NCI-H2029 treated with DMSO at 0.1 percent for 48 hours (cell line): ENCODE data around the gene CYTH4.

Experiments used
- DNase-seq: peaks from one replicate; lab custom pipeline; 2025; lab: John Stamatoyannopoulos, UW

CYTH4 gene

GRCh38 chr22:37349043-37349814 lies 66.9 kb downstream of the CYTH4 start:
- no peak for DNase-seq

GRCh38 chr22:37351232-37351631 lies 68.9 kb downstream of the CYTH4 start:
- DNase-seq = no peak

- DNase-seq = no peak
Observed at GRCh38 chr22:37352481-37352880, 70.2 kb downstream of the CYTH4 start.

GRCh38 chr22:37353839-37354238 lies 71.5 kb downstream of the CYTH4 start:
- DNase-seq = no peak

GRCh38 chr22:37354261-37354660 lies 72.0 kb downstream of the CYTH4 start:
- no peak for DNase-seq

GRCh38 chr22:37354670-37355069 lies 72.4 kb downstream of the CYTH4 start:
- DNase-seq = no peak

GRCh38 chr22:37355174-37355573 lies 72.9 kb downstream of the CYTH4 start:
- no peak for DNase-seq

- DNase-seq = no peak
Observed at GRCh38 chr22:37356922-37357321, 74.6 kb downstream of the CYTH4 start.

- no peak for DNase-seq
Observed at GRCh38 chr22:37357446-37358075, 75.3 kb downstream of the CYTH4 start.

GRCh38 chr22:37358386-37358785 lies 76.1 kb downstream of the CYTH4 start:
- DNase-seq = no peak

- no peak for DNase-seq
Observed at GRCh38 chr22:37358917-37359316, 76.6 kb downstream of the CYTH4 start.

GRCh38 chr22:37362621-37363020 lies 80.3 kb downstream of the CYTH4 start:
- no peak for DNase-seq

GRCh38 chr22:37363261-37363992 lies 81.1 kb downstream of the CYTH4 start:
- DNase-seq = no peak
